GM12891 (cell line): ENCODE data around the gene ZNF536.

Experiments used
- POLR2A ChIP-seq: IDR thresholded peaks from 2 replicates; pipeline ENCODE4 v1.6.1; 2011; ENCODE audit warnings: low read depth, low read length, control low read depth
- POLR2AphosphoS5 ChIP-seq: IDR thresholded peaks from 2 replicates; pipeline ENCODE4 v1.6.1; 2011; ENCODE audit warnings: low read depth, low read length, control low read depth
- SPI1 ChIP-seq: IDR thresholded peaks from 2 replicates; pipeline ENCODE4 v1.6.1; 2011; ENCODE audit warnings: low read depth, low read length, control low read depth
- TAF1 ChIP-seq: IDR thresholded peaks from 2 replicates; pipeline ENCODE4 v1.6.1; 2011; ENCODE audit warnings: low read depth, low read length, control low read depth

- no peak for TF ChIP-seq TAF1
- no peak for TF ChIP-seq POLR2AphosphoS5
- TF ChIP-seq POLR2A, result no peak
- TF ChIP-seq SPI1, result no peak
Measured at GRCh38 chr19:30394481-30395151, 22.4 kb downstream of the ZNF536 start.
